GM19463 (cell line): ENCODE measurements around the gene PRKCA.
A peak's percentile ranks its signal among the peaks of the same experiment; 100 is the strongest.
"Not testable (repeated sequence)": the region's sequence is repeated elsewhere in the genome, so short reads cannot be mapped to it uniquely, and the experiment has no call there.

Experiments used
- ATAC-seq: cut with Tn5 transposase; IDR thresholded peaks from one replicate; pipeline ENCODE4 v1.9.1; 2021; ENCODE audit warnings: mild to moderate bottlenecking, moderate library complexity; ENCODE audit not compliant: unreplicated experiment

Gene PRKCA

DNA sequence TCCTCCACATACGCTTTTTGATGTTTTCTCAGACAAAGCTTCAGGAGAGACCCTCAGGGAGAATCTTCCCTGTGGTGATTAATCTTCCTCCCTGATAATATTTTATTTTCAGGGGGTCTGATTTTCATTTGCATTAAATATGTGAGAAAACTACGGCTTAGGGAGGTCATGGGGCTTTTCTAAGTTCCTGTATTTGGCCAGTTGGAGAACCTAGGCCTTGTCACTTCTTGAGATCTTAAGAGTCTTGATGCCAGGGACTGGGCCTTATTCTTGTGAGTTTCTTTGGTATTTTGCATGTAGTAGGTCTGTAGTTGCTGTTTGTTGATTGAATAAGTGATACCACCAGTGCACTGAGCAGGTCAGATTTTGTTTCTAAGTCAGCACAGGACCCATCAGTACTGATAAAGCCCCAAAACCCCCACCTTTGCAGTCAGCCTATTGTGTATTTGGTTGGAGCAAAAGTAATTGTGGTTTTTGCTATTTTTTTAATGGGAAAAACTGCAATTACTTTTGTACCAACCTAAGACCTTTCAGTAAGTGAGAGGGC lies 130.1 kb downstream of the PRKCA start:
- no peak for ATAC-seq

DNA sequence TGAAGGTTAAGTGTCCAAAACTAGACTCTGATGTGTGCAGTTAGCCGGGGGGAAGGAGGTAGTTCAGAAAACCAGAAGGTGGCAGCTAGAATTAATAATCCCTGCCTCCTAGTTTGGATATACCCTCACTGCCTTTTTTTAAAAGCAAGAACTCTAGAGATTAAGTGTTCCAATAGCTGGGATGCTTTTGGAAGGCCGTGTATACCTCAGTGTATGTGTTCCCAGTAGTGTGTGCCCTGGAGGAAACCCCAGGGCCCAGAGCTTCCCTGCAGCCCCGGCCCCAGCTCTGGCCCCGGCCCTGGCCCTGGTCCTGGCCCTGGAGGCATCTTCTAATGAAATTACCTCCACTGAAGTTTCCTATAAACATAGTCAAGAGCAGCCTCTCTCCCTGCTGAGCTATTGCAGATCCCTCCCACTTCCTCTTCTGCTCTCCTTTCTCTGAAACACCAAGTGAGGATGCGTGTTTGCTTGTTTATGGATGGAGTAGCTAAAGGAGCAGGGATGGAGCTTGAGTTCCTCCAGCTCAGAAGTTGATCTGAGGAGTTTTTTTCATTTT lies 130.7 kb downstream of the PRKCA start:
- no peak for ATAC-seq

DNA sequence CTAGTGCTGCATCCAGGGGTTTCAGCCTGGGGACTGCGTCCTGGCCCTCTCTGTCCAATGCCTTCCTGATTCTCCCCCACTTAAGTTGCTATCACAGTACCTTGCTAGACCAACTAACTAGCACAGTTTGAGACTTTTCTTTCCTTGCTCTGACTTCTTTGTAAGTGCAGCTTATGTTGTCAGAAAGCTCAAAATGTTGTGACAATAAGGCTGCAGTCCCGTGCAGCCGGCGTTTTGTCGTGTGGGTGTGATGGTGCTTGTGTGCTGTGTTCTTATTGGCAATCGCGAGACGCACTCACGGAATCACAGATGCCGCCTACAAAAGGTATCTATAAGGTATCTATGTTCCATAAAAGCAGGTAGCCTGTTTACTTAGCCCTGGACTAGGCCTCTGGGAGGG lies 132.8 kb downstream of the PRKCA start:
- no peak for ATAC-seq

DNA sequence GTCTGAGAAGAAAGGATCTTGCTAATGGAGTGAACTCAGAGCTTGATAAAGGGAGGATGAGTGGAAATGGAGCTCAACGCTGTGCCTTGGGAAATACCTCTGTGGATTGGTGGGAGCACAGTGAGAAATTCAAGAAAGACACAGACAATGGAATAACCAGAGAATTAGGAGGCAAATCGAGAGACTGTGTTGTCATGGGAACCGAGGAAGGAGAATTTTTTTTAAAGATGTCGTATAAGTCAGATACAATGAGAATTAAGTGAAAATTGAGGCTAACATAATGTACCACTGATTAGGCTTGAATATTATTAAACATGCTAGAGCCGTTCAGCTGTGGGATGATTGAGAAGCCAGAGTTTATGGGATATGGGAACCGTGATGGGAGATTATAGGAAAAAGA lies 134.2 kb downstream of the PRKCA start:
- no peak for ATAC-seq

DNA sequence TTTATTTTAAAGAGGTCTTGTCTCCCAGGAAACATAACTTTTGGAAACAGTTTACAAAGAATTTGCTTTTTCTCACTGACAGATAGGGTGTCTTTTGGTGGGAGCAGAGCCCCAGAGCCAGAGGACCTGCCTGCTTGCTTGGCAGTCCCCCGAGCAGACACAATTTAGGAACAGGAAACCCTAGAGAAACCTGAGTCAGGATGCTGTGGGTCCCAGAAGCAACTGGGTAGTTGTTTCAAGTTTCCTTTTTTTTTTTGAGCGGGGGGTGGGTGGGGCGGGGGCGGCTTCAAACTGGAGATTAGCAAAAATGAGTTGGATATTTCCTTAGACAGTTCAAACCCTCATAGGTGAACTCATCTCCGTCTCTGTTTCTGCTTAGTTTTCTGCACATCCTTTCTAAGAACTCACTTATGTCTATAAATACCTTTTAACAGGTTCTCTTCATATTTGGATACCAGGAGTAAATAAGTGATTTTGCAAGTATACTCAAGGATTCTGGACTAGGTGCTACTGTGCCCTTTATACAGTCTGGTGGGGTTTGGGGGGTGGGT lies 135.1 kb downstream of the PRKCA start:
- ATAC-seq = no peak

DNA sequence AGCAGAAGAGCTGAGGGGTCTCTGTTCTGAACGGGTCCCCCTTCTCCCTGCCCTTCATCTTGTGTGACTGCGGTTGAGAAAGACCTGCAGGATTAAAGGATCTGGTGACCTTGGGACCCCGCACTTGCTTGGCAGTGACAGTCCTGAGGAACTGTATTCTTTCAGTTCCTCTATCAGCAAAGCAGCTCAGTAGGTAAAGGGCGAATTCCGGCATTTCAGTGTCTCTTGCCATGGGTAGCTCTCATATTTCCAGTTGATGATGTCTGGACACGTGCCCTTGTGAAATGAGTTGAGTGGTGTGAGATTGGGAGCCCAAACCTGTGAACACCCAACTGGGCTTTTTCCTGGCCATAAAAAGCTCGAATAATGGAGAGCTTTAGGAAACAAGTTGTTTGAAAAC lies 135.7 kb downstream of the PRKCA start:
- no peak for ATAC-seq

DNA sequence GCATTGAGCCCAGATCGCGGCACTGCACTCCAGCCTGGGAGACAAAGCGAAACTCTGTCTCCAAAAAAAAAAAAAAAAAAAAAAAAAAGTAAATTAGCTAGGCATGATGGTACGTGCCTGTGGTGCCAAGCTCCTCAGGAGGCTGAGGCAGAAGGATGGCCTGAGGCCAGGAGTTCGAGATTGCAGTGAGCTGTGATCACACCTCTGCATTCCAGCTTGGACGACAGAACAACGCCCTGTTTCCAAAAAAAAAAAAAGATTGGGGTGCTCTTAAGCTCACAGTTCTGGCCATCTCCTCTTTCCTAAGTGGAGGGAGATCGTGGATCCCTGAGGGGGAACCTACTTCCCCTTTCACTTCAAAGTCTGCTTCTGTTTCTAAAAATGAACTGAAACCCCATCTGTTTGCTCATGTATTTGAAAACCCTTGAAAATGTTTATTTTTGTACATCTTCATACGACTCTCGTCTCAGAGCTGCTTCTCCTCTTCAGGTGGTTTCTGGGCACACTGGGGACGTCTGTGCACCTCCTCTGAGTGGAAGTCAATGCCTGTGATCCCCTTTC lies 138.8 kb downstream of the PRKCA start:
- ATAC-seq = peak; percentile 60

DNA sequence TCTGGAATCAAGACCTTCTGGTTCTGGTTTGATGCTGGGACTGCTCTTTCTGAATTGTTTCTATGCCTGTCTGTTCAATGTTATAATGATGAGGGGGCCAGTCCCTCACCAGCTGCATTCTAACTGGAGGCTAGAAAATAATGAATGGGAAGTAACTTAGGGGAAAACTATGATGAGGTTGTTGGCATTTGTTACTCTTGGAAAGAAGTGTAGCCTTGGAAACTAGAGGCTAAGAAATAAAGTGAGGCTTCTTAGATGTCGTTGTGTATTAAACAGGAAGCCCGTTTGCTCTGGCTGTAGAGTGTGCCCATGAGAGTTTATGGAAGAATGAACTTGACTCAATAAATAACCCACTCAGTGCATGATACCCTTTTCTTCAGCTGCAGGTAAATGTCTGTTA lies 140.8 kb downstream of the PRKCA start:
- no peak for ATAC-seq

DNA sequence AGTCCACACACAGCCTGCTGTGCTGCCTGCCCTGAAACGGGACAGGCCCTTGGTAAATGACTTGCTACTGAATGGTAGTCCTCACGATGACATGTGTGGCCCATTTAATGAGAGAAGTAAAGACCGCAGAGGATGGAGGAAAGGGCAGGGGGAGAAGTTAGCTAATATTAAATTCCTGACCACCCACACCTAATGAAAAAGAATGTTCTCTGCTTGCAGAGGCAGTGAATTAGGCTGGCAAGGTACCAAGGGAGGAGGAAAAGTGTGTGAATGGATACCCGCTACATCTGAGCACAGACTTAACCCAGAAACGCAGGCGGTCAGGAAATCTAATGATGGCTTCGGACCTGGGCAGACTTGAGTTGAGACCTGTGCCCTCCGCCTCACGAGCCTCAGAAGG lies 141.2 kb downstream of the PRKCA start:
- ATAC-seq = no peak

DNA sequence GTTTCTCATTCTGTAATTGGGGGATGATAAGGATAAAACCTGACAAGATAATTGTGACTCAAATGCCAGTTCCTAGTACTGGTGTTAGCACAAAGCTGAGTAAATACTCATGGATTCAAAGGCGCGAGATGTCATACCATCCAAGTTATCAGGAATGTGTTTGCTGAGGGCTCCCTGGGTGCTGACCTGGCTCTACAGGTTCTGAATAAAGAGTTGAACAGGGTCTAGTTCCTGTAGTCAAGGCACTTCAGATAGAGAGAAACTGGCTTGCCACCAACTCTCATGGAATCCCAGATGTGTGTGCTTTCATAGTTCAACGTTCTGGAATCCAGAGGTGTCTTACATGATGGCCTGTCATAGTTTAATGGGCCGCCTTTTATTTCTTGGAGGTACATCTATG lies 141.6 kb downstream of the PRKCA start:
- no peak for ATAC-seq

DNA sequence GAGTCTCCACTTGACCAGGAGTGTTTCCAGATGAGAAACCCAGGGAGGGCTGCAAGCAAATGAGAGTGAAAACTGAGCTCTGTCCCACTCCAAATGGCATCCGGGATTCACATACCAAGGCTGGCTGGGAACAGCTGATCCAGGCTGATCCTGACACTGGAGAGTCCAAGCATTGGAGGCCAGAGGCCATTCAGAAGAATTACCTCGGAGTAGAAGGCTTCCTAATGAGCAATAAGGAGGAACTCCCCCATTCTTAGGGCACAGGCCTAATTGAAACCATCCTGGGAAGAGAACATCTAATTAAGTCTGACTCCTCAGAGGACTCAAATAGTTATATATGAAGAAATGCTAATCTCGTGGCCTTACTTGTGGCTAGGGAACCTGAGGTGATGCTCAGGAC lies 142.8 kb downstream of the PRKCA start:
- ATAC-seq = no peak

DNA sequence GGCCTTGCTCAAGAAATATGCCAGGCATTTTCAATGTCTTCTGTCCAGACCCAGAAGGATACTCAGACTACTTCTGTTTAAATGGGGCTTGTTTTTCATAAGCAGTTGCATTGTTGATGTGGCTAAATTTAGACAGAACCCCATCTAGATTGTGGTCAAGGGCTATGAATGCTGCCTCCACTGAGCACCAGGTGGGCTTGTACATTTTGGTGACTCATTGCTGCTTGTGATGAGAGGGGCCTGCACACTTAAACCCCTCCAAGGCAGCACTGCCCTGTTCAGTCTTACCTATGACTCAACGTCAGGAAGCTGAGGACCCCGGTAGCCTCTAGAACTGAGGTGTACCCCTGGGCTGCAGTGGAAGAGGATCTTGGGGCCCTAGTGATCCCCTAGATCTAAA lies 144.0 kb downstream of the PRKCA start:
- ATAC-seq = no peak

DNA sequence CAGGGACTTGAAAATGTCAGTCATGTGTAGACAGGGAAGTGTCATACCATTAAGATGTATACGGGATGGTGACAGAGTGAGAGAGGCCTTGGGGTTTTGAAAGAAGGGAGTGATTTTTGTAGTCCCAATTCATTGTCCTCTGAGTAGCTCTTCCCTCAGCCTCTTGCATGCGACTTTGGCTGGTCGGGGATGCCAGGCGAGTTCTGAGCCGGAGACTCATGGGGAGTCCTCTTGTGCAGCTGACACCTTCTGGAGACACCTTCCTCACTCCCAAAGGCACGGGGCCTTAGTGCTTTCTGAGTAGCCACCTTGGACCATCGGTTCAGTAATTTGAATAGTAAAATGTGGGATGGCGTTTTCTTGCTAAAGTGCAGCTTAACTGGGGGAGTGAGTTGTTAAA lies 144.7 kb downstream of the PRKCA start:
- no peak for ATAC-seq

DNA sequence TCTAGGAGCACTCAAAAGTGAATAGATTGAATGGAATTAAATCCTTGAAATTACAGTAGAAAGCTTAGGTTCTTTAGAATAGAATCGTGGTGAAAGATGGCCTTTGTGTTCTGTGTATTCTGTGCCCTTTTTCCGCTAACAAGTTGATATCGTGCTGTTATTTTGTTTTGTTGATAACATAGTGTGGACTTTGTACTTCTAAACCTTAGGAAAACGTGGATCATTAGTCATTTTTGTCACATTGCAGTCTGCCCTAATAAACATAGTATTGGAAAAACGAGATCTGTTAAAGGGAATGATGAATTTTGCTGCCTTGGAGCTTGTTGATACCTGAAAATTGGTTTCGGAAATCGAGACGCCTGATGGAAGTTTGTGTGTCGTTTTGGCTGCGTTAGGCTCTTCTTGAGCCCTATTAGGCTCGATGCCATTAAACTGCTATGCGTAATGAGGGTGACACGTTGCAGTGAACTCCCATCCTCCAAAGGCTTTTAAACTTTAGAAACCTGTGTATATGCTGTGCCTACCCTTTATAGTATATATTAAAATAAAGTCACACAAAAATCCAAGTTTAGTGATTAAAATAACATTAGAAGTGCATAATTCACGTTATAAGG lies 145.7 kb downstream of the PRKCA start:
- no peak for ATAC-seq

DNA sequence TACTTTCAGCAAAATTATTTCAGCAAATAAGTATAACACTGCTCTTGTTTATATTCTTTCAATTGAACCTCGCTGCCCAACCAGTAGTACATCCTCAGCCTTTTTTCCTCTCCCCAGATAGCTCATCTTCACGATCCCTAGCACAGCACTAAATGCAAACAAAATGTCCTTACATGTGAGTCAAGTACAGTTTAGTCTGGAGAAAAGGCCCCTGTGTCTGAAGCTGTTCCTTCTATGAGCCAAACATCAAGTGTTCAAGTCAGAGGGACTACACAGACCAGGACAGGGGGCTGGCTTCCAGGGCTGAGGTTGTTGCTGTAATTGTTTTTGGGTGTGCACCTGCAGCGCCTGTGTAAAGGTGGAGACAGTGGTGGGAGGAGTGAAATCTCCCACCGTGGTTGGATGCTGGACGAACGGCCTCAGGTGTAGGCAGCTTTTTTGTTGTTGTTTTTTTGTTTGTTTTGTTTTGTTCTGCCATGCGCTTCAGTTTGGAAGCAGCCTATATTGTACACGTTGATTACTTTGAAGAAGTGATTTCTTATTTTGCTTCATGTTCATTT lies 147.1 kb downstream of the PRKCA start:
- no peak for ATAC-seq

DNA sequence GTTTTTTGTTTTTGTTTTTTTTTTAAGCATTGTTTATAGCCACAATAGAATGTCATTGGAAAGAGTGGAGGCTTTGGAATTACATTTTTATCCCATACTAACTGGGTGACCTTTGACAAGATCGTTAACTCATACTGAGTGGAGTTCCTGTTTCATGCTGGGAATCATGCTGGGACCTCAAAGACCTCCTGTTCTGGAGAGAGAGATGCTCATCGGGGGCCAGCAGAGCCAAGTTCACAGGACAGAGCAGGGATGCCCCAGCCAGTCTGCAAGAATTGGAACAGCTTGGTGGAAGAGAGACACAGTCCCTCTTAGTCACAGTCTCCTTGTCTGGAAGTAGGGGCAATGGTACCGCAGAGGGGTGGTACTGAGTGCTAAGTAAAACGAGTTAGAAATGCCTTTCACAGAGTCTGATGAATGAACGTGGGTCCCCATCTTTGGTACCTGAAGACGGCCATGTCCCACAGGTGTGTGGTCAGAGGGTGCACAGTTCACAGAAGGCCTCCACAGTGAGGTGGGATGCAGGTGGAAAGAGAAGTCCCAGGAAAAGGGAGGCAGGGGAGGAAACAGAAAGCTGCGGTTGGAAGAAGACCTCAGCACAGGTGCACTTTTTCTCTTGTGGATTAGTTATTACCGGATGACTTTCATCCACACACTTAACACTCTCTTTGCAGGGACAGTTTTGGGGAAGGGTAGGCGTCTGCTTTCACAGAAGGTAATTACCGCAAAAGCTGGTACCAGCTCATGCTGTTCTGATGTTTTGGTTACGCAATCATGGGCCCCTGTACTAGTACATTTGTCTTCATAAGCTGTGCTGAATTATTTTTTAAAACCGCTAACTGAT lies 147.8 kb downstream of the PRKCA start:
- no peak for ATAC-seq

DNA sequence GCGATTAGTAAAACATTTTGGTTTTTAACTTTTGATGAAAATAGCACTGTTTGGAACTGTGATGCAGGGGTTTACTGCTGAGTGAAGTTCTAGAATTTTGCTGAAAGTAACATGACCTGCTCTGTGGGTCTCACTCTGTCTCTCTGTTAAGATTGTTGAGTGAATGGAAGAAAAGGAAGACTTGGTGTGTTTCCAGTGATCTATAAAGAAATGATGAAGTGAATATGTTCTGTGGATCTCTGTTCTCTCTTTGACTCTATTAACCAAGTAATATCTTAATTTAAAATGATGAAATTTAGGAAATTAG lies 148.4 kb downstream of the PRKCA start:
- ATAC-seq = no peak

DNA sequence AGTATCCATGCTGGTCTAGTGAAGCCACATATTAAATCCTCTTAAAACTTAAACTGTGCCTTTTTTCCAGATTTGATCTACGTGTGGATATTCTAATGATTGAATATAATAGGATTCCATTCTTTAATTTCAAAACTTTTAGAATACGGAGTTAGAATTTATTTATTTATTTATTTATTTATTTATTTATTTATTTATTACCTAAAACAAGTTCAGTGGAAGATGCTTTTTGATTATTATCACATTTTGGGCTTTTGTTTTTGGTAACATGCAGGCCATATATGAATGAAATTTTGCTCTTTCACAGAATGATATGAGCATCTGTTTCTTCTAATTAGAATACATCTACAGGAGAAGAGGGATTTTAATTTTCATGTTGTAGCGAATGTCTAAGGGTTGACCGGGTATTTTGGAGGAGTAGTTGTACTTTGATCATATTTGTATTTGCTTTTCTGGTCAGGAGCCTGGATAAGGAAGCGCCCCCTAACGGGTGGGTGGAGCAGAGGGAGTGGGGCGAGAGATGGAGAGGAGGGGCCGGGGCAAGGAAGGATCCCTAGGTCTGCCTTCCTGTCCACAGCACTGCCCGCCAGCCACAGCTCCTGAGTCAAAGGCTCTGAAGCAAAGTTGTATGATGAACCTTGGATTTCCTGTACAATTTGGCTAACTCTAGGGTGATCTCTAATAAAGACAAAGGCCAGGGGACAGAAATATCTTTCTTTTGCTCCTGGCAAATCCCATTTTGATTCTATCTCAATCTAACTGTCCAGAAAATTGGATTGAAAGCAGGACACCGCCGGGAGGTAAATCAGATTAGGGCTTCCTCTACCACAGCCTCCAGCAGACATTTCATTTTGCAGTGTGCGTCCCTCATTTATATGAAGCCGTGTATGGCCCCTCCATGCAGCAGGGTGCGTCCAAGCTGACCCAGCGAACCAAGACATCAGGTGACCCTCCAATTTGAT lies 149.1 kb downstream of the PRKCA start:
- ATAC-seq = no peak

DNA sequence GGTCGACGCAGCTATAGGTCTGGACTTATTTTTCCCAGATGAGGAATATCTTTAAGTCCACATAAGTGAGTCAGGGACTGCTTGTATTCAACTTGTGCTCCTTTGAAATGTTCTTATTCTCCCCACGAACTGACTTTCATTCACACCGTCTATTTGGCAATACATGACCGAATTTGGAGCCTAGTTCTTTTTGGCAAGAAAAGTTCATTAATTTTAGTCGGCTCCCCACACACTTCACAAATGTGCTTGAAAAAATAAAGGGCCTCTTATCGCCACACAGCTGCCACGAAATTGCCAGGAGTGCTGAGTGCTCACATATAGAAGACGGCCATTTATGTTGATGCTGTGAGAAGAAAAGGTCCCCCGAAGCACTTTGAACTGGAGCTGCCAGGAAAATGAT lies 152.6 kb downstream of the PRKCA start:
- no peak for ATAC-seq

DNA sequence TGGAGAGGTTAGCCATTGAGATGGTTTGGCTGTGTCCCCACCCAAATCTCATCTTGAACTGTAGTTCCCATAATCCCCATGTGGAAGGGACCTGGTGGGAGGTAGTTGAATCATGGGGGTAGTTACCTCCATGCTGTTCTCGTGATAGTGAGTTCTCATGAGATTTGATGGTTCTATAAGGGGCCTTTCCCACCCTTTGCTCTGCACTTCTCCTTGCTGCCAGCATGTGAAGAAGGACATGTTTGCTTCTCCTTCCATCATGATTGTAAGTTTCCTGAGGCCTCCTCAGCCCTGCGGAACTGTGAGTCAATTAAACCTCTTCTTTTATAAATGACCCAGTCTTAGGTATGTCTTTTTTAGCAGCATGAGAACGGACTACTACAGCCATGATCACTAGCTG lies 155.1 kb downstream of the PRKCA start:
- ATAC-seq = not testable (repeated sequence)
